Astrocyte of the cerebellum (primary cell): Measurements from ENCODE around the gene PCA3.

Source experiments
- DNase-seq: peaks from one replicate; pipeline ENCODE4 v3.0.0-alpha.2; 2011; ENCODE audit warnings: low read depth
- H3K4me3 ChIP-seq: 2 replicates; pipeline ENCODE4 v1.5.1; 2011; ENCODE audit warnings: mild to moderate bottlenecking, low read depth, low read length, moderate library complexity
- CTCF ChIP-seq: IDR thresholded peaks from 2 replicates; pipeline ENCODE4 v1.5.1; 2012; ENCODE audit warnings: low read length, low read depth, moderate library complexity, mild to moderate bottlenecking; ENCODE audit errors: missing control alignments
- in situ Hi-C: cut with HindIII; loops from 2 replicates; pipeline ENCODE4 v1.10.0; 2017; ENCODE audit warnings: low sequenced_read_pairs

Gene PCA3

GRCh38 chr9:76803762-76804161 lies 39.5 kb downstream of the PCA3 start:
- in situ Hi-C loops = no loop called here
- no peak for DNase-seq
- no peak overlapping the region for H3K4me3 ChIP-seq
- no peak for TF ChIP-seq CTCF

GRCh38 chr9:76808636-76809035 lies 44.4 kb downstream of the PCA3 start:
- TF ChIP-seq CTCF = no peak
- H3K4me3 ChIP-seq = no peak overlapping the region
- in situ Hi-C loops = no loop called here
- DNase-seq = no peak

GRCh38 chr9:76810377-76810957 lies 46.2 kb downstream of the PCA3 start:
- in situ Hi-C loops = loop anchor here (5.0 kb wide), 1 partner anchor 192 kb away; no protein-coding TSS in a partner anchor
- DNase-seq = peak; percentile 65
- no peak overlapping the region for H3K4me3 ChIP-seq
- peak; percentile 83 for TF ChIP-seq CTCF

GRCh38 chr9:76812591-76812990 lies 48.4 kb downstream of the PCA3 start:
- H3K4me3 ChIP-seq = no peak overlapping the region
- DNase-seq = no peak
- TF ChIP-seq CTCF = no peak
- in situ Hi-C loops = loop anchor here (5.0 kb wide), 1 partner anchor 190 kb away; no protein-coding TSS in a partner anchor

- no peak for TF ChIP-seq CTCF
- DNase-seq = peak; percentile 9
- in situ Hi-C loops = no loop called here
- no peak overlapping the region for H3K4me3 ChIP-seq
These were observed 53.3 kb downstream of the PCA3 start for GRCh38 chr9:76817489-76817888.

- peak; percentile 98 for DNase-seq
- in situ Hi-C loops = no loop called here
- TF ChIP-seq CTCF = no peak
- H3K4me3 ChIP-seq = no peak overlapping the region
These were observed 54.0 kb downstream of the PCA3 start for GRCh38 chr9:76818271-76818670.
